ENCODE data around the gene ZNF536.

ZNF536 gene

DNA sequence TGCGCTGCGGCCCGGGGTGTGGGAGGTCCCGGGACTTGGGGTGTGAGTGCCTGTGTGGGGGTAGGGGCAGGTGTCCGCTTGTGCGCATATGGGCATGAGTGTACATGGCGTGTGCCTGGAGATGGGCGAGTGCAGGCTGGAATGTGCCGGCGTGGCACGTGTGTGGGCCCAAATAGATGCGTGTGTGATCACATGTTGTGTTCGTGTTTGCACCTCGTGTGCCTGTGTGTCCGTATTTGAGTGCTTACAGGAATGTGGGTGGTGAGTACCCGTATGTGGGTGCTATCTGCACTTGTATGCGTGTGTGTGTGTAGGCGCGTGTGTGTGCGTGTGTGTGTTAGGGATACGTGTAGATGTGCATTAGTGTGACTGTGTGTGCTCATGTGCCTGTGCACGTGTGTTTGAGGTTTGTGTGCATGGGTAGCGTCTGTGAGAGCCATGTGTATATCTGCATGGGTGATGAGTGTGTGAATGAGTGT, 3.4 kb downstream of the ZNF536 start:
- no peak for DNase-seq (ENCODE audit: low read depth in 1 of 2, low spot score in 1 of 2)
- in situ Hi-C loops (cut with HindIII; ENCODE audit: low pct_unique_long_range_greater_than_20kb, low sequenced_read_pairs) = no loop called here
- TF ChIP-seq JUND (IDR thresholded peaks at IDR 0.05; ENCODE audit: low read depth) = no peak

DNA sequence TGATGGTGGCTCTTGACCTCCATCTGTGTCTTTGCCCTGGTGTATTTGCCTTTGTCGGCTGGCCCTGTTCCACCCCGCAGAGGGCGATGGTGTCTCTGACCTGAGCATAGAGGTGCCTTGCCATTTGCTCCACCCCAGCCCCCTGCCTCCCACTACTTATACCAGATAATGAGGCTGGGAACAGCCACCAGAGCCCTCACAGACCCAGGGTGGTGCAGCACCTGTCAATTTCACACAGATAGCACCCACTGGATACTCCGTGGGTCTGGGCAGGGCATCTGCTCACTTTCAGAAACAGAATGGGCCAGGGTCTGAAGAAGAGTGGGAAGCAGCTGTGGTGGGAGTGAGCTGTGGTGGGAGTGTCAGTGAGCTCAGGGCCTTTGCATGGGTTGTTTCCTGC, 4.1 kb downstream of the ZNF536 start:
- no peak for DNase-seq (ENCODE audit: low read depth in 1 of 2, low spot score in 1 of 2)
- in situ Hi-C loops (cut with HindIII; ENCODE audit: low pct_unique_long_range_greater_than_20kb, low sequenced_read_pairs) = no loop called here
- TF ChIP-seq JUND (IDR thresholded peaks at IDR 0.05; ENCODE audit: low read depth) = no peak

DNA sequence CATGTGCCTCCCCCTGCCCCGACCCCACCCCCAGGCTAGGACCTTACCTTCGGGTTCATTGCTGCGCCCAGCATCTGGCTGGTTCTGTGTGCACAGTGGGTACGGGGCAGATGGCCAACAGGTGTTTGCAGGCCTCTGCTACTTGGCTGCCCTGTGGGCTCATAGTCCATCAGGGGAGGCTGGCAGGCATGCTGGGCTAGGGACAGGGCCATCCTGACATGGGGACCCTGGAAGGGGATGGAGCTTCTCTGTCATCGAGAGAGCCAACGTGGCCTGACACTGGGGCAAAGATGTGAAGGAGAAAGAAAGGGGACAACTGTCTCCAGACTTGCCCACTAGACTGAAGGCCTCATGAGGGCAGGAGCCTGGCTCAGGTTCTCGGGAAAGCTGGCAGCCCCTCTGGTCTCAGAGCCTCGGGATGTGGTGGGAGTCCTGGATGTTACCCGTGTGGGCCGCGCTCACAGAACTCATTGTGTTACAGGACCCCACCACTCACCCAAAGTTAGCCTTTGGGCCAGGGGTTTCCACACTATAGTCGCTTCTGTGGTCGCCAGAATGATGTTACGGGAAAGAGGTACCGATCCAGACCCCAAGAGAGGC, 4.7 kb downstream of the ZNF536 start:
- no peak for DNase-seq (ENCODE audit: low read depth in 1 of 2, low spot score in 1 of 2)
- in situ Hi-C loops (cut with HindIII; ENCODE audit: low pct_unique_long_range_greater_than_20kb, low sequenced_read_pairs) = no loop called here
- TF ChIP-seq JUND (IDR thresholded peaks at IDR 0.05; ENCODE audit: low read depth) = no peak

DNA sequence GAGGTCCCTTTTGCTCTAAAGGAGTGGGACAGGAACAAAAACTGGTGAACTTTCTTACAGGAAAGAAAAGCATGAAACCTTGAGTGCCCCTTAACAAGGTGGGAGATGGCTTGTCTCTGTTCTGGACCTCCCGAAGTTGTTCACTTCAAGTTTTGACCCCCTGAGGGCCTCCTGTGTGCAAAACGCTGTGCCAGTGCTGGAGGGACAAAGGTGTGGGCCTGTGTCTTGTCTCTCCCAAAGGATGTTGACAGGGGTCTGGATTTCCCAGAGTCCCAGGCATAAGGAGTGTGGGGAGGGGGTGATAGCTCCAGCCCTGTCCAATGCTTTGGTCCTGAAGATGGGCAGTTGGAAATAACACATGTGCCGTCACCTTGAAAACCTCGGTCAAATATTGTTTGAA, 6.5 kb downstream of the ZNF536 start:
- no peak for TF ChIP-seq JUND (IDR thresholded peaks at IDR 0.05; ENCODE audit: low read depth)
- in situ Hi-C loops (cut with HindIII; ENCODE audit: low pct_unique_long_range_greater_than_20kb, low sequenced_read_pairs) = no loop called here
- no peak for DNase-seq (ENCODE audit: low read depth in 1 of 2, low spot score in 1 of 2)

DNA sequence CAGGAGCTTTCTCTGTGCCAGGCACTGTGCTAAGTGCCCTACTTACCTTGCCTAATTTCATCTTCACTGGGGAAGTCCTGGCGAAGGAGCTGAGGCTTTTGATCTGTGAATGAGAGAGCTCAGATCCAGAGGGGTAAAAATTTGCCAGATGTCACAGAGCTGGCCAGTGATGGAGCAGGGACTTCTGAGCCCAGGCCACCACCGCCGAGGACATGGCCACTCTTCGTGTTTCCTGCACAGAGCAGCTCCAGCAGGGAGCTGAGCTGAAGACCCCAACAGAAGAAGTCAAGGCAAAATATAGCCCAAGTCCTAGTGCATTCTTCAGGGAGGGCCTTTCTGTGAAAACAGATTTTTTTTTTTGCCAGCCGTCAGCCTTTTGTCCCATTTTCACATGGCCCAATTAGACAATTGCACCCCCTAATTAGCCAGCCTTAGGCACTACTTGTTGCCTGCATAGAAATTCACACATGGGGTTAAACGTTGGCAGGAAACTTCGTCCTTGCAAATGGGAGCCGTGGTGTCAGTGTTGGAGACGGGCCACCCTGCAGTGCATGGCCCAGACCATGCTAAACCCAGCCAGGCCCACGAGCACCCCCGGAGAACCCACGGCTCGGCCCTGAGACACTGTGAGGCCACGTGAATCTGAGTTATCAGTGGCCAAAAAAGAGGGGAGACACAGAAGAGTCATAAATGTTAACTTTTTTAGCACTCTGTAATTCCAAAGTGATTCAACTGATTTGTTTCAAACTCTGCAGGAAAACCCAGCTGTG, 7.8 kb downstream of the ZNF536 start:
- in situ Hi-C loops (cut with HindIII; ENCODE audit: low pct_unique_long_range_greater_than_20kb, low sequenced_read_pairs) = no loop called here
- TF ChIP-seq JUND (IDR thresholded peaks at IDR 0.05; ENCODE audit: low read depth) = no peak

DNA sequence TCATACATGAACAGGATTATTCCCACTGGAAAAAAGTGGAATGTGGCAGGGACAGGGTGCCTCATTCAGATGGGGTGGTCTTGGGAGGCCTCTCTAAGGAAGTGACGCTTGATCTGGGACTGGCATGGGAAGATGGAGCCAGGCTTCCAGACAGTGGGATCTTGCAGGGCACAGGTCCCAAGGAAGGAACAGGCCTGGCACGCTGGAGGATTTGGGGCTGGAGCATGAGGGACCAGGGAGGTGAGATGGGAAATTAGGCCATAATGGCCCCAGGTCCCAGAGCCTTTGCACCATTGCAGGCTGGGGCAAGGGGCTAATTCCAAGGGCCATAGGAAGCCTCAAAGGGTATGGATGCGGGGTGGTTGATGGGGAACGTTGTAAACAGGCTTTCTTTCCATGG, 9.2 kb downstream of the ZNF536 start:
- TF ChIP-seq JUND (IDR thresholded peaks at IDR 0.05; ENCODE audit: low read depth) = no peak
- no peak for DNase-seq (ENCODE audit: low read depth in 1 of 2, low spot score in 1 of 2)
- in situ Hi-C loops (cut with HindIII; ENCODE audit: low pct_unique_long_range_greater_than_20kb, low sequenced_read_pairs) = no loop called here

More for the DNA sequence above, 7.8 kb downstream of the ZNF536 start:
- DNase-seq (ENCODE audit: low read depth in 1 of 2, low spot score in 1 of 2) = no peak

DNA sequence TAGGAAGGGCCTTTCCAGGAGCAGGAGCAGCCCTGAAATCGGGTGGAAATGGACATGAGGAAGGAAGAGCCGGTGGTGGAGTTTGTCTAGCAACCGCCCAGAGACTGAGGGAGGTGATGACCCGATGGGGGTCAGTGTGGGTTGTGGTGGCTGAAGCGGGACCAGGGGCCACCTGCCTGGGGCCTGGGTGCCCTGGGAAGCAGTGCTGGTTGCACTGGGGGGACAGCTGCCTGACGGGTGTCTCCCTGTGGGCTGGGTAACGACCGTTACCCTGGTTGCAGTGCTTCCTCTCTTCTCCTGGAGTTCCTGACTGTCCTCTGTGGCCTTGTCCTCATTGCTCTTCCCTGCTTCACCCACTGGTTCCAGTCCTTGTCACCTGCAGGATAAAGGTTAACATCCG, 13.0 kb downstream of the ZNF536 start:
- in situ Hi-C loops (cut with HindIII; ENCODE audit: low pct_unique_long_range_greater_than_20kb, low sequenced_read_pairs) = no loop called here
- no peak for DNase-seq (ENCODE audit: low read depth in 1 of 2, low spot score in 1 of 2)
- TF ChIP-seq JUND (IDR thresholded peaks at IDR 0.05; ENCODE audit: low read depth) = no peak

DNA sequence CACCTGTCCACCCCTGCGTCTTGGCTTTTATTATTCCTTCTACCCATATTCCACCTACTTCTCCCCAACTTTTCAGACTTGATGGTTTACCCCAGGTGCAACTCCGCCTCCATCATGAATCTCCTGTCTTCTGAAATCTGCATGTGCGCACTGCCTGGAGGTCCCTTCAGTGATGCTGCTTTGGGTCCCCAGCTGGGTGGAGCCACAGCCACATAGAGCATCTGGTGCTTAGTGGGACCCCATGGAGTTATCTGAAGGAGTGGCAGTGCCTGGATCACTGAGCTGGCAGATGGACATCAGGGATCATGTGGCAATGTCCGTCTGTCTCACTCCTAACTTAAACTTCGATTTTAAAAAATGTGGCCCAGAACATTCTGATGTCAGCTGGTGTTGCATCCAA, 13.5 kb downstream of the ZNF536 start:
- no peak for TF ChIP-seq JUND (IDR thresholded peaks at IDR 0.05; ENCODE audit: low read depth)
- in situ Hi-C loops (cut with HindIII; ENCODE audit: low pct_unique_long_range_greater_than_20kb, low sequenced_read_pairs) = no loop called here

DNA sequence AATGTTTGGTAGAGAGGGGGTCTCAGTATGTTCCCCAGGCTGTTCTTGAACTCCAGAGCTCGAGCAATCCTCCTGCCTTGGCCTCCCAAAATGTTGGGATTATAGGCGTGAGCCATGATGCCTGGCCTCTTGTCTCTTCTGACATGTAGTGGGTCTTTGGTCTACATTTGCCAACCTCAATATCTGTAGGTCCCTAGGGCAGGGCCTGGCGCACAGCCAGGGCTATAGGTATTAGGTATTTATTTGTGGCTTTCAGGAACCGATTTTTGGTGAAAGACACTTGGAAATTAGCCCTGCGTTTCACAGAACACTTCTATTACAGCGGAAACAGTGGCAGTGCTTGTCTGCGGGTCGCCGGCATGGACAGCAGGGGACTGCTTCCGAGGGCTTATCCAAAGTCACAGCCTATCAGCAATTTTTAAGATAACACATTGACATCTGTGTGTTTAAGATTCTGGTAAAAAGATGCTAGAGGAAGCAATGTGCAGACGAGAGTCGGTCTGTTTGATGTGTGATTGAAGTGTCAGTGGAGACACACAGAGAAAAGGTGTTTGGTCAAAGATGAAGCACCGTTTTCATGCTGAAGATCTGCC, 14.5 kb downstream of the ZNF536 start:
- DNase-seq (ENCODE audit: low read depth in 1 of 2, low spot score in 1 of 2) = no peak
- in situ Hi-C loops (cut with HindIII; ENCODE audit: low pct_unique_long_range_greater_than_20kb, low sequenced_read_pairs) = no loop called here

More for the DNA sequence above, 13.5 kb downstream of the ZNF536 start:
- no peak for DNase-seq (ENCODE audit: low read depth in 1 of 2, low spot score in 1 of 2)

DNA sequence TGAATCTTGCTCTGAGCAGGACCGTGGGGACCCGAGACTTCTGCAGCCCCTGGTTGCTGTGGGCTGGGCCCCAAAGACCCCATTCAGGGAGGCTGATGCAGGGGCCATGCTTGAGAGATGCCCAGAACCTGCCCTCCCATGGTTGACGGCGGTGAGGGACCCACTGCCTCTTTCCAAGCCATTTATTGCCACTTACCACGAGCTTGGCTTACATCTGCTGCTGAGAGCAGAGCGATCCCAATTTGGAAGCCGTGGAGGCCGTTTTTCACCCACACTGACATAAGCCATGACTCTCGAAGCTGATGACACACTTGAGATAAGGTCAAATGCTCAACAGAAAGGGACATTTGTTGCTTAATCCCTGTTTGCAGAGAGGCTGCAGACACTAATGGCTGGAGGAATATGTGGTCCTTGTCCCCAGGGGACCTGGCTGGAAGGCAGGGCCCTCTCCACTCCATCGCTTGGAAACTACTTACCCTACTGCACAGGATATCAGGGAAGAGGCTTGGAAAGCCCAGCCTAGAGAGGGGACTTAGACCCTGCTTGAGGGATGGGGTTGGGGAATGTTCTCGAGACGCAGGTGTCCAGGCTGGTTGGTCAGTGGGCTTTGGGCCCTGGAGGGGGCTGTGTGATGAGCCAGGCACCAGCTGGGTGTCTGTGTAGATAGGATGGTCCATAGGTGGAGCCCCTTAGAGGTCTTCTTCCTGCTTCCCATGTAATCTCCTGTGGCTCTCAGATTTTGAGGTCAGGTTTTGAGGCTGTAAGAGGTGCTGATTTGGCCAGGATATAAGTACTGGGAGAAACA, 15.3 kb downstream of the ZNF536 start:
- no peak for DNase-seq (ENCODE audit: low read depth in 1 of 2, low spot score in 1 of 2)
- TF ChIP-seq JUND (IDR thresholded peaks at IDR 0.05; ENCODE audit: low read depth) = no peak
- in situ Hi-C loops (cut with HindIII; ENCODE audit: low pct_unique_long_range_greater_than_20kb, low sequenced_read_pairs) = no loop called here

More for the DNA sequence above, 14.5 kb downstream of the ZNF536 start:
- TF ChIP-seq JUND (IDR thresholded peaks at IDR 0.05; ENCODE audit: low read depth) = no peak

DNA sequence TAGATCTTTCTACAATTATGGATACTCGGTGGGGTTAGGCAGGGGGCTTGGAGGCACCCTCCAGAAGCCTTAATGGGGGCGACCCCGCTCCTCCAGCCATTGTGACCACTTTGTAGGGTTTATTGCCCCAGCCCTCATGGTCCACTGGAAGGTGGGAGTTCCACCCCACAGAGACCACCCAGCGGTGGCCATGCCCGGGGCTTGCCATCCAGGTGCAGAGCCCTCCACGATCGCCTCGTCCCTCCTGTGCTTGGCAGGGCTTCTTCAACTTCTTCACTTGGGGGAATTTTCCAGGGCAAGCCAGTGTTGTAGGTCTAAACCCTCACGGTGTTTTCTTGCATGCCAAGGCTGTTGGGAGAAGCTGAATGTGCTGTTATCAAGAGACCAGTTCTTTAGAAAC, 16.1 kb downstream of the ZNF536 start:
- in situ Hi-C loops (cut with HindIII; ENCODE audit: low pct_unique_long_range_greater_than_20kb, low sequenced_read_pairs) = no loop called here
- TF ChIP-seq JUND (IDR thresholded peaks at IDR 0.05; ENCODE audit: low read depth) = no peak
- no peak for DNase-seq (ENCODE audit: low read depth in 1 of 2, low spot score in 1 of 2)

DNA sequence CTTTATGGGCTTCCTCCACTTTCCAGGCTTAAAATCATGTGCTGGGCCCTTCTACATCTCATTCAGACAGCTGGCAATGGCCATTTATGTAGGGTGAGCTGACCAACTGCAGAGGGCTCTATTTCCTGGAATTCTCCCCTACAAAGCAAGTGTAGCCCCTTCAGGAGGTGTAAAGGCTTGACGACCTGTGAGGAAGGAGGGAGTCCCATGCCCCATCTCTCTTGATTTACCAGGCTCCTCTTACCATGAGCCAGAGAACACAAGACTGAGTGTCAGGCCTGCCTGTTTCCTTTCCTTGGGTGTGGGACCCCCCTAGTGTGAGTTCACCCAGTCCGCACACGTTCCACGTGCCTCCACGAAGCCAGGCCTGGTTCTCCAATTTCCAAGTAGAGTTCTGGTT, 16.6 kb downstream of the ZNF536 start:
- no peak for DNase-seq (ENCODE audit: low read depth in 1 of 2, low spot score in 1 of 2)
- TF ChIP-seq JUND (IDR thresholded peaks at IDR 0.05; ENCODE audit: low read depth) = no peak
- in situ Hi-C loops (cut with HindIII; ENCODE audit: low pct_unique_long_range_greater_than_20kb, low sequenced_read_pairs) = no loop called here
